ENCODE measurements around the gene IQSEC3.

DNA sequence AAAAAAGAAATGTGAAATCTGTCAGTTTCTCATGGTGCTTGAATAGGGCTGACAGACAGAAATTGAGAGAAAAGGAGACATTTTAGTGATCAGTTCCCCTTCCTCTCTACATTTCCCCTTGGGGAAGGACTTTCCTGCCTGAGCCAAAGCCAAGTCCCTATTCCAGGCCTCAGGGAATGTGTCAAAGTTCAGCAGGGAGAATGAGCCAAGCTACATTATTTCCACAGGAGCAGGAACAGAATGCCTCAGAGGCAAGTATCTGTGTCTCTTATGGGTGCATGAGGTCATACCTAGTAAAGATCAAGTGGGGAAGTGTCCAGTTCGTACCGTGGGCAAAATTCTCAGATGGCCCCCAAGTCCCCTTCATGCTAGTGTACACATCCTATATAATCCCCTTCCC lies 68.6 kb downstream of the IQSEC3 start:
- TF ChIP-seq POLR2A (IDR thresholded peaks at IDR 0.05): no peak
- TF ChIP-seq, protein P1, sequence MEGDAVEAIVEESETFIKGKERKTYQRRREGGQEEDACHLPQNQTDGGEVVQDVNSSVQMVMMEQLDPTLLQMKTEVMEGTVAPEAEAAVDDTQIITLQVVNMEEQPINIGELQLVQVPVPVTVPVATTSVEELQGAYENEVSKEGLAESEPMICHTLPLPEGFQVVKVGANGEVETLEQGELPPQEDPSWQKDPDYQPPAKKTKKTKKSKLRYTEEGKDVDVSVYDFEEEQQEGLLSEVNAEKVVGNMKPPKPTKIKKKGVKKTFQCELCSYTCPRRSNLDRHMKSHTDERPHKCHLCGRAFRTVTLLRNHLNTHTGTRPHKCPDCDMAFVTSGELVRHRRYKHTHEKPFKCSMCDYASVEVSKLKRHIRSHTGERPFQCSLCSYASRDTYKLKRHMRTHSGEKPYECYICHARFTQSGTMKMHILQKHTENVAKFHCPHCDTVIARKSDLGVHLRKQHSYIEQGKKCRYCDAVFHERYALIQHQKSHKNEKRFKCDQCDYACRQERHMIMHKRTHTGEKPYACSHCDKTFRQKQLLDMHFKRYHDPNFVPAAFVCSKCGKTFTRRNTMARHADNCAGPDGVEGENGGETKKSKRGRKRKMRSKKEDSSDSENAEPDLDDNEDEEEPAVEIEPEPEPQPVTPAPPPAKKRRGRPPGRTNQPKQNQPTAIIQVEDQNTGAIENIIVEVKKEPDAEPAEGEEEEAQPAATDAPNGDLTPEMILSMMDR (IDR thresholded peaks at IDR 0.05): no peak

Measured in heart left ventricle (tissue), 13 donors.